H1 (cell line): ENCODE results near the gene PSMF1. TPM values are rescaled to one million over a fixed set of nuclear protein-coding genes. Genes with fewer than 3 reads are reported as not detected.

Source experiments
- BACH1 ChIP-seq: IDR thresholded peaks from 2 replicates; pipeline ENCODE4 v1.6.1; 2012; ENCODE audit warnings: low read length, improper control_type of control experiment
- BRCA1 ChIP-seq: IDR thresholded peaks from 2 replicates; pipeline ENCODE4 v1.6.1; 2012; ENCODE audit warnings: low read depth, low read length, improper control_type of control experiment
- FOSL1 ChIP-seq: IDR thresholded peaks from 2 replicates; pipeline ENCODE4 v1.6.1; 2011; ENCODE audit warnings: mild to moderate bottlenecking, low read depth, low read length, moderate library complexity; ENCODE audit not compliant: insufficient read depth
- KDM1A ChIP-seq: fragments of 200-600, 300-600 bp; sonication (generic); IDR thresholded peaks from 2 replicates; pipeline ENCODE4 v1.7.1; 2016; ENCODE audit warnings: mild to moderate bottlenecking, low read length, borderline replicate concordance
- RBBP5 ChIP-seq: IDR thresholded peaks from 2 replicates; pipeline ENCODE4 v1.7.1; 2012; ENCODE audit warnings: low read depth, mild to moderate bottlenecking, inconsistent platforms, low read length, moderate library complexity, borderline replicate concordance
- SAP30 ChIP-seq: fragments of 300-600 bp; sonication (generic); IDR thresholded peaks from 2 replicates; pipeline ENCODE4 v1.7.1; 2012; ENCODE audit warnings: low read length, moderate library complexity, mild to moderate bottlenecking, inconsistent platforms; ENCODE audit not compliant: insufficient read depth, insufficient replicate concordance
- polyA plus RNA-seq, 7 experiments: library from polyadenylated mRNA; depleted of rRNA in 3 of 7; stranded (reverse) in 5 of 7; unstranded in 2 of 7; fragments of >200 nt in 5 of 7; fragments of 200-250 nt in 2 of 7; gene quantifications; 1 replicate in 5 of 7; 2 replicates in 1 of 7; 4 replicates in 1 of 7; pipeline versions ENCODE4 v1.2.1 to v1.2.3, GENCODE V29; 2011 to 2013; ENCODE audit warnings: missing spikeins in 2 of 7, mixed read lengths in 2 of 7
- total RNA-seq: library from RNA; stranded (reverse); fragmentation: NEBNext Ultra II Directional; extraction: Animal tissue kit (Norgen Biotek cat#: 25700); gene quantifications from 2 replicates; pipeline ENCODE4 v1.2.1, GENCODE V29; 2021

Gene PSMF1
- total and polyA plus RNA-seq, 2 of the 8 experiments (the other 6 are each of a cell fraction or from before 2014, with no cell fraction given), result 106 to 159 TPM

DNA sequence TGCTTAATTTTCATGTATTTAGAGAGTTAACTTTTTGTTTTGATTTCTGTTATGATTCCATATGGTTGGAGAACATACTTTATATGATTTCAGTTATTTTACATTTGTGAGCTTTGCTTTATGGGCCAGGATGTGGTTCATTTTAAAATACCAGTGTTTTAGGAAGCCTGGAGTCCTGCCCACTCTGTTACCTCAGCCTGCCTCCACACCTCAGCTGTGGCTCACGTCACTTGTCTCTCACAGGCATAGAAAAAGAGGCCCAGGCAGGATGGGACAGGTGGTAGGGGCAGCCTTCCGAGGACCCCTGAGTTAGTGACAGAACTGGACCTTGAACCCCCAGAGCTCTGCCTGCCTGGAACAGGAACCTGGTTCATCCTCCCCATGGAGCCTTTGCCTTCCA, 16.0 kb downstream of the PSMF1 start (continued):
- no peak for TF ChIP-seq RBBP5
- no peak for TF ChIP-seq SAP30
- no peak for TF ChIP-seq BACH1
- TF ChIP-seq FOSL1, result no peak
- no peak for TF ChIP-seq BRCA1
- TF ChIP-seq KDM1A, result no peak
